Measurements from ENCODE around the gene TENT5C.

The TENT5C gene

DNA sequence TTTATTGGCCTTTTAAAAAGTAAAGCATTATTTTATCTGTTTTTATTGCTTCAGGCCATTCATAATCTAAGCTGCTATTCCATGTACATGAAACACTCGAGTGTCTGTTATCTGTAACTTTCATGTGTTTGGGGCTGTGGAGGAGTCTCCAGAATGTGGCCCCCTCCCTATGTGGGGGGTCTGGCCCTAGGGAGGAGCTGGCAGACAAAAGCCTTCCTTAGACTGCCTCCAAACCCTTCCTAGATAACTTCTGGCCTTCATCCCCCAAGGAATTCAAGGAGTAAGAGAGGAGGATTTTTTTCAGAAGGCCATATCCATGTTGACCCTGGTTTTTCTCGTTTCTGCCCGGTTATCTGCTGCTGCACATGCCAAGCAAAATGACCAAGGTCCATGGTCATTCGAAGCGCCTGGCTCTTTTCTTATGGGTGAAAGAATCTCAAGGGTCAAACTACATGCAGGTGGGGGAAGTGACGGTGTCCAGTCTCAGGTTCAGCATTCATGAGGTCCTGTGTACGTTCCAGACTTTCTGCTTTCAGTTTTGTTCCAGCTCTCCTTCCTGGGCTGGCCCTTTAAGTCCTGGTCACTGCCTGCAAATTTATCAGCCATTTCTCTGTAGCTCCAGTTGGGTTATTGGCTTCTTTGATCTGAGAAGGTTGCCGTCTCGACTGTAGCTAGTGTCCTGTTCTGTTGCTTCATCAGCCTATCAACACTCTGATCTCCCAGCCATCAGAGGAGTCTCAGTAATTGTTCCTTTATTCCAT, 8.3 kb downstream of the TENT5C start:
- peak; percentile 31 for DNase-seq

DNA sequence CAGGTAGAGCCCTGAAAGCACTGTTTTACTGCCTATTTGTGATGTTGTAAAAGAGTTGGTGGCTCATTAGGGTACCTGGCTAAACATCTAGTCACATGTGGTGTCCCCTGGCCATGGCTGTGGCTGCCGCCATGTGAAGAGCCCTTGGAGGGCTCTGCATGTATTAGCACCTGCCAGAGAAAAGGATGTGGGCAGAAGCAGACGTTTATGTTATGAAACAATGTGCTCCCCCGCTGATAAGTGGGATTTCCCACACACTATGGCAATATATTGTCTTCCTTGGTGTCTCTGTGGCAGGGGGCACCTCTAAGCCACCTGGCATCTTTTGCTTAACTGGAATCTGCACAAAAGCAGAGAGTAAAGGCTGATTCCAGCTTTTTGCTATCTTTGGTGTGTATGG, 9.6 kb downstream of the TENT5C start:
- peak; percentile 59 for DNase-seq

DNA sequence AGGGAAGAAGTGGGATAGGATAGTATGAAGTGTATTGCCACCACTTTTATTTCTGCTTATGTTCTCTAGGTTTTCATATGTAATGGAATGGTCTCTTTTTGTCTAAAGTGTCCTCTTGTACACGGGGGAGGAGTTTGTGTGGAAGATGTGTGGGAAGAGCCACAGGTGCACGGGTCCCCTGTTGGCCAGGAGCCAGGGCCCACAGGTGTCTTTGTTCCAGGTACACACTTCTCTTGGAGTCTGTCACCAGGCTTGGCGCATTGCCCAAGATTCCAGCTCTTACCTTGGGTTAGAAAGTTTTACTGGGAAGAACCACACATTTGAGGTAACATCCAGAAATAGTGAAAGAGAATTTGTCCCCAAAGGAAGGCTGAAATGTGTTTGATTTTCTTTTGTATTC, 10.5 kb downstream of the TENT5C start:
- DNase-seq: peak; percentile 72

DNA sequence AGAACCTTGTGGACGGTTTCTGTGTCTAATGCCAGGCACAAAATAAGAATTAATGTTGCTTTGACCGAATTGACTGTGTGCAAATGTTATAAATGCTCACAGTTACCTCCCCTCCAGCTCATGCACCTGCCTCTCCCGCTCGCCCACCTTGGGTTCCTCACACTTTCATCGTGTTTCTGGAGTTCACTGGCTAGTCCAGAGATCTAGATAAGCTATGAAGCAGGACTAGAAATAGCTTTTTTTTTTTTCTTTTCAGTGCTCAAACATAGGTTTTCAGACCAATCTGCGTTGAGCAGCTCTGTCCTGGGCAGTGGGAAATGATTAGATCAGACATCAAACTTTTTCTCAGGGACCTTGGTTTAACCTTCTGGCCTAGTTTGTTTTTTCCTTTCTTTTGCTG, 11.1 kb downstream of the TENT5C start:
- no peak for DNase-seq

DNA sequence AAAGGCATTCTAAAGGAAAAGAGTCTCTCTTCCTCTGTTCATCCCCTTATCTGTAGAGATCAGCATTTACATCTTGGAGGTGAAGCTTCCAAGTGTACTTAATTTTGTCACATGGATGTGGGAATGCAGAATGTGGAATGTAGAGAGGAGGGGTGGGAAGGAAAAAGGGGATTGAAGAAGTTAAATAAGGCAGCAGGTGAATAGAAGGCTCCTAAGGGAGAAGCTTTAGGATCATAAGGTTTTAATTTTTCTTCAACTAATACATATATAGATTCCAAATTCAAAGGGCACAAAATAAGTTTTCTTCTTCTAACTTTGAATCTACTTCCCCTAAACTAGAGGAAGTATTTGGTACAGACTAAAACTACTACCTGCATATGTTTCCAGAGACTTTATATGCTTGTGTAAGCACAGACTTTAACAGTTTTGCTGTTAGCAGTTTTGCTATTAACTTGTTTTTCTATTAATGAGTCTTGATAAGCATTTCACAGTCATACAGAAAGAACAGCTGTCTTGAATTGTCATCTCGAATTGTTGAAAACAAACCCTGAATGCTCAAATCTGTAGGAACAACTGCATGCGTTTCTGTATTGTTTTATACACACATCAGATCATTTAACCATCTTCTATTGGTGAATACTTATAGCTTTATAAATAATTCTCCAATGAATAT, 12.7 kb downstream of the TENT5C start:
- no peak for DNase-seq

DNA sequence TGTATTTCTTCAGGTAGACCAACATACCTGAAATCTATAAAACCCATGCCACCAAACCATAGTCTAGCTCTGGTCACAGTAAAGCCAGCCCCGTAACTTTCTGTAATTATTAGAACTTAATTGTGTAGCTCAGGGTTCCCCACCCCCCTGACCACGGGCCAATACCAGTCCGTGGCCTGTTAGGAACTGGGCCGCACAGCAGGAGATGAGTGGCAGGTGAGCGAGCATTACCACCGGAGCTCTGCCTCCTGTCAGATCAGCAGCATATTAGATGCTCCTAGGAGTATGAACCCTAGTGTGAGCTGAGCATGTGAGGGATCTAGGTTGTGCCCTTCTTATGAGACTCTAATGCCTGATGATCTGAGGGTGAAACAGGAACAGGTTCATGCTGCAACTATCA, 14.6 kb downstream of the TENT5C start:
- DNase-seq: peak; percentile 23

DNA sequence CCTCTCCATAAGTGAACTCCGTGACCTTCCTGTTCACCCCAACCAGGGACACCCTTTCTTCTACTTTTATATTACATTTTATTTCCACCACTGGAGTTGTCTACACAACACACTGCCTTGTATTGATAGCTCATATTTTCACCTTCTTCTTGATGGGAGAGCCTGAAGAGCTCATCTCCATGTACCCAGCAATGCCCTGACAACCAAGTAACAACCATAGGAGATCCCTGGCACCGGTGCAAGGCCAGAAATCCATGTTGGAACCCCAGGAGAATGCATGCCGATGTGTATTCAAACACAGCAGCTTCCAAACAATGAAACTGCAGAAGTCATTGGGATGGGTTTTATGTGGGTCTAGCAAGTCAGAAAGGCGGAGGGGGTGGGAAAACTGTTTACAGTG, 15.5 kb downstream of the TENT5C start:
- no peak for DNase-seq

DNA sequence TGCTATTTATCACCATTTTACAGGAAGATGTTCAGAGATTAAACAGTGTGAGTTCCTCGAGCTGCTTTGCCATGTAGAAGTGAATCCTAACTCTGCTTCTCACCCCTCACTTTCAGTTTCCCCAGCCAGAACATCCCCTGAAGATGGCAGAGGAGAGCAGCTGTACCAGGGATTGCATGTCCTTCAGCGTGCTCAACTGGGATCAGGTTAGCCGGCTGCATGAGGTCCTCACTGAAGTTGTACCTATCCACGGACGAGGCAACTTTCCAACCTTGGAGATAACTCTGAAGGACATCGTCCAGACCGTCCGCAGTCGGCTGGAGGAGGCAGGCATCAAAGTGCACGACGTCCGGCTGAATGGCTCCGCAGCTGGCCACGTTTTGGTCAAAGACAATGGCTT, 16.9 kb downstream of the TENT5C start:
- DNase-seq: no peak

DNA sequence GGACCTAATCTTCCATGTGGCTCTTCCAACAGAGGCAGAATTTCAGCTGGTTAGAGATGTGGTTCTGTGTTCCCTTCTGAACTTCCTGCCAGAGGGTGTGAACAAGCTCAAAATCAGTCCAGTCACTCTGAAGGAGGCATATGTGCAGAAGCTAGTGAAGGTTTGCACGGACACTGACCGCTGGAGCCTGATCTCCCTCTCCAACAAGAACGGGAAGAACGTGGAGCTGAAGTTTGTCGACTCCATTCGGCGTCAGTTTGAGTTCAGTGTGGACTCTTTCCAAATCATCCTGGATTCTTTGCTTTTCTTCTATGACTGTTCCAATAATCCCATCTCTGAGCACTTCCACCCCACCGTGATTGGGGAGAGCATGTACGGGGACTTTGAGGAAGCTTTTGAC, 17.3 kb downstream of the TENT5C start:
- DNase-seq: no peak

DNA sequence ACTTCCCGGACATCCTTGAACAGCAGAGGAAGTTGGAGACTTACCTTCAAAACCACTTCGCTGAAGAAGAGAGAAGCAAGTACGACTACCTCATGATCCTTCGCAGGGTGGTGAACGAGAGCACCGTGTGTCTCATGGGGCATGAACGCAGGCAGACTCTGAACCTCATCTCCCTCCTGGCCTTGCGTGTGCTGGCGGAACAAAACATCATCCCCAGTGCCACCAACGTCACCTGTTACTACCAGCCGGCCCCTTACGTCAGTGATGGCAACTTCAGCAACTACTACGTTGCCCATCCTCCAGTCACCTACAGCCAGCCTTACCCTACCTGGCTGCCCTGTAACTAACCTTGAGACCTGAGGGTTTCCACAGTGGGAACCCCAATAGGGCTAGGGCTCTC, 17.9 kb downstream of the TENT5C start:
- no peak for DNase-seq

DNA sequence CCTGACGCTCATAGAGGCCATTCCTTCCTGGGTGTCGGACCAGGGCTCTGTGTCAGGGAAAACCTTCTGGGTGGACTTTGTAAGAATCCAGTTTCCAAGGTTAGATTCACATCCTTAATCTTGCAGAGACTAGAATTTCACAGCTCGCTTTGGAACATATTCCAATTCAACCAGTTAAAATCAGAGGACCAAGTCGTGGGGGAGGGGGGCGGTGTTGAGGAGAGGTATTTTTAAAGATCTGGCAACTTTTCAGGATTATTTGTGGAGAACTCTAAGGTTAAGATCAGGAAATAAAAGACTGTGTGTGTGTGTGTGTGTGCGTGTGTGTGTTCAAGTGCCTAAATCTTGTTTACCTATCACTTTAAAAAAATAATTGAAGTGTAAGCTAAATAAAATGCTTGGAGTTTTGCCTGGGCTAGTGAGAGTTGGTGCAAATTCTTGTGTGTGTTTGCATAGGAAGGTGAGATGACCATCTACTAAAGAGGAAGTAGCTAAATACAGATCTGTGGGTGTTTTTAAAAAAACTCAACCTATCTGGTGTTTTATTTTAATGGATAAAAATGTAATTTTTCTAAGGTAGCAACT, 21.8 kb downstream of the TENT5C start:
- peak; percentile 80 for DNase-seq

DNA sequence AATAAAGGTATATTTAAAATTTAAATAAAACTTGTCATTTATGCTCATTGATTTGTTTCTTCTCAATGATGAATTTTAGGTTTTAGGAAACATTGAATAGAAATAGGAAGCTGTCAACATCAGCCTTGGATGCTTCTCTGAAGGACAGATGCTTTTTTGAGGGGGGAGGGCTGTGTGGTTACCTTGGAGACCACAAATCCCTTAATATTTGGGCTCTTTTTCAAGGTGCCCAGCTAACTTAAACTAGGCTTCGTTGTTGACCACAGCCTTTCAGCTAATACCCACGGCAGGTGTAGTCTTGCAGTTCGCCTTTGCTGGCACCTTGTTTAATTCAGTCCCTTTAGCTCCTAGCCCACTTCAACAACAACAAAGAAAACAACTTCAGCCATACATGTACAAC, 22.5 kb downstream of the TENT5C start:
- DNase-seq: peak; percentile 61

DNA sequence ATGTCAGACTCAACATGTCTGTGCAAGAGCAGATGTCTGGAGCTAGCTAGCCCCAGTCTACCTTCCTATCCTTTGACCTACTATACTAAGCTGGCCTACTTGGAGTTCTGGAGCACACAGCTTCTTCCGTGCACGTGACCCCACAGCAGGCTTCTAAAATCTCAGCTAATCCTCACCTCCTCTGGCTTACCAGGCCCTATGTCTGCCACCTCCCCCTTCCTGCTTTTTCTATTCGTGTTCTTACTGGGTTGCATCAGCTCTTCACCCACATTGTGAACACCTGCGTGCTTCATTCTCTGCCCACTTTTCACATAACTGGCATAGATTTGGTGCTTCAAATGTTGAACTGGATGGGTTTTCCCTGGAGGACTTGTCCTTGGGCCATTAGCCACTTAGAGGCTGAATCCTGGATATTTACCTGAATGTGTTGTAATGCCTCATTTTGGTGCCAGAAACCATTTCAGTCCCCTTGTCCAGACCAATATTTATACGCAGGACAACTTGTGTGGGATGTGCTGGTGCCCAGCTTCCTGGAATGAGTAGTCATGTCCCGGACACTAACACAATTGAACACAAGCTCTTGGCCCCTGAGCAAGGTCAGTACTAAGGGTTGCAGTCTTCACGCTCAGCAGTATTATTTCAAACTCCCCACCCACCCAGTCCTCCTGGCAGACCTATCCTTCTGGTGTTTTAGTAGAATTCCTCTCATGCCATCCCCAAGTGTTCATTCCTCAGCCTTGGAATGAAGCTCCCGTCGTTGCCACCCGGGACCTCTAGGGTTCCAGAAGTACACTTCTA, 24.0 kb downstream of the TENT5C start:
- DNase-seq: peak; percentile 84

DNA sequence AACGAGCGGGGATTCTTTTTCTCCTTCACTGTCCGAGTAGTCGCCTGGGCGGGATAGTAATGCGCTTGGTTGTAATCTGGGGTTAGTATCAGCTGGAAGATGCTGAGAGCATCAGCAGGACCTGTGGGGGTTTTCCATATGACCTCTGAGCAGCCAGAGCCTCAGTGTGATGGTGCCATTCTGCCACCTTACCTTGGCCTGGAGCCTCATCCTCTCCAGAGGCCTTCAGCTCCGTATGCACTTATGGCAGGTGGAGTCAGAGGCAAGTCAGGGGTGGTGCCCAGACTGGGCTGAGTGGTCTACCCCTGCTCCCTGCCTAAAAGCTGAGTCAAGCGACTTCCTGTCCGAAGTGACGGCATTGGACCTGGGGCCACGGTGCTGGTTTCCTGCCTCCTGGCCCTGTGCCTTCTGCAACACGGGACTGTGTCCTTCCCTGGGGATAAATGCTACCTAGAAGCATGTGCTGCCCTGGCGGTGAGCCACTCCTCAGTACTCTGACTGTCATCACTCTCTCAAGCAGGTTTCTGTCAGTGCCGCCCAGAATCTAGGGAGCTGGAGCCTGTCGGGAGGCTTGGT, 24.7 kb downstream of the TENT5C start:
- peak; percentile 78 for DNase-seq

DNA sequence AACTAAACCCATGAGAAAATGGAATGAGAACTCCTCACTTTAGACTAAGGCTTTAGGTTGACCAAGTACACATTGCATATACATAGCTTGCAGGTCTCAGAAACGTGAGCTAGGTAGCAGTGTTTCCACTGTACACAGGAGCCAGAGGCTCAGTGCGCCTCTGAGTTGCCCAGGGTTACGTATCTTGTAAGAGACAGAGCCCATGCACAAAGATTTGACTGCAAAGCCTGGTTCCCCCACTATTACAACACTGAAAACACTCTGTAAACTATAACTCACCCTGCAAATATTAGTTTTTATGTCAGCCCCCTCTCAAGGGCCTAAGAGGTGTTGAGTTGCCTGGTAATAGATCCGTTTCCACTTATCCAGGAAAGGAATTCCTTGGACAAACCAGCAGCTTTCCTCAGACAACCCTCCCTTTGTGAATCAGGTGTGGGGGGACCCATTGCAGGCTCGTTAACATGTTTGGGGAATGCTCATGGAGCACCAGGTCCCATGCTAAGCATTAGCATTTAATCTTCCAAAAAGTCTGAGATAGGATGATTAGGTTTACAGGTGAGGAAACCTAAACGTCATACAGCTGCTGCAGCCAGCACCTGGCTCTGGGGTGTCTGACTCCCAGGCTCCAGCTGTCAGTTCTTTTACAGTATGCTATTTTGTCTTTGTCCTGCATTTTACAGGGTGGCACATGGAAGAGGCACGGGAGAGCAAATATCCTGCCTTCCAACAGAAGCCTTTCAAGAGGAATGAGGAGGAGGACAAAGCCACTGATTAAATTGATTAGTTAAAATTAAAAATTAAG, 25.7 kb downstream of the TENT5C start:
- DNase-seq: peak; percentile 70

DNA sequence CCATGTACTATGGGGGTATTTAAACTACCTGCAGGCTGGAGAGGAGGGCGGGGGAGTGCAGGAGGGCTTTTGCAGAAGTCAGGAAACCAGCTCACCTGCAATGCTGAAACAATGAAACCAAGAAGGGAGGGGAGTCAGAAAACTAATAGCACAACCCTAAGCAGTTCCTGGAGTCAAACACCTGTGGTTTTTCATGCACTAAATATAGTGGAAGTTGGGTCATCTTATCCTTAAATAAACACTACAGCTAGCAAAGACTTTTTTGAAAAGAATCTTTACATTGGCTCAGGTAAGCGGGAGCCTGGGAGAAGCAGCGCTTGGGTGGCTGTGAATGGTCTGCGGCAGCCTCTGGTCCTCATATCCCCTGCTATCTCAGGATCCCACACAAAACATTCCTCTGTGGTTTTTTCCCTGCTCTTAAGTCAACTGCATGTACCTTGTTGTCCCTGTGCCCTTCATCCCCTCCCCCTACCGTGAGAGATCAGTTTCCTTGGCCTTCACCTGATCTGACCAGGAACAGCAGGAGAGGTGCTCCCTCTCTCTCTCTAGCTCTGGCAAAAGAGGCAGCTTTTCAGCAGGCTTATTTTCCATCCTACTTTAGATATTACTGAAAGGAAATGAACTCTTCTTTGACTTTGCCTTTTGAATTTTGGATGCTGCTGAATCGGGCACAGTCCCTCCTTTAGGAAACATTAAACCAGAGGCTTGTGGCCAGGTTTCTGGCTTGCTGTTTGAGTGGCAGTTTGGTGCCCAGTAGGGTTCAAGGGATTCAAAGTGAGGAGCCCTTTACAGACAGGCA, 26.6 kb downstream of the TENT5C start:
- DNase-seq: peak; percentile 82

DNA sequence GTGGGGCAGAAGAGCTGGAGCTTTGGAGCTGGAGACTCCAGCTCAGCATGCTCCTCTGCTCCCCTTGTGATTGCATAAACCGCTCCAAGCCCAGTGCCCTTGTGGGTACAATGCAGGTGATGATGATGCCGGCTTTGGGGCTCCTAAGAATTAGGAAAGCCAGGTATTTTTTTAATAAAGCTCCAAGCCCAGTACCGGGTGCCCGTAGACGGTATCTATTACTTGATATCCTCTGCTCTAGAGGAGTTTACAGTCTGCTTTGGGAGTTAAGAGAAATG, 27.2 kb downstream of the TENT5C start:
- no peak for DNase-seq

DNA sequence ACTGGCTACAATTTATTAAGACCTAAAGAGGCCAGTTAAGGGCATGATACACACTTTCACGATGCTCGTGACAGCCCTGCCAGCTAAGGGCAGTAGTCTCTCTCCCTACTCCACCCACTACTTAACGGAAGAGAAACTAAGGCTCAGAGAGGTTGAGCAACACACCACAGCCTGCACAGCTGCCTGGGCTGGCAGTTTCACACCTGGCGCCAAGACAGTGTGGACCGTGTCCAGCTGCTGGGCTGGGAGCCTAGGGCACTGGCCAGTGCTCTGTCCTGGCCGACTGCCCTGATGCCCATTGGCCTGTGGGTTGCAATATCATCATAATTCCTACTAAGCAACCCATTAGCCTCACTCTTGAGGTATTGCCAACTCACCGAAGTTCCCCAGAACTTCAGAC, 27.6 kb downstream of the TENT5C start:
- DNase-seq: peak; percentile 75

DNA sequence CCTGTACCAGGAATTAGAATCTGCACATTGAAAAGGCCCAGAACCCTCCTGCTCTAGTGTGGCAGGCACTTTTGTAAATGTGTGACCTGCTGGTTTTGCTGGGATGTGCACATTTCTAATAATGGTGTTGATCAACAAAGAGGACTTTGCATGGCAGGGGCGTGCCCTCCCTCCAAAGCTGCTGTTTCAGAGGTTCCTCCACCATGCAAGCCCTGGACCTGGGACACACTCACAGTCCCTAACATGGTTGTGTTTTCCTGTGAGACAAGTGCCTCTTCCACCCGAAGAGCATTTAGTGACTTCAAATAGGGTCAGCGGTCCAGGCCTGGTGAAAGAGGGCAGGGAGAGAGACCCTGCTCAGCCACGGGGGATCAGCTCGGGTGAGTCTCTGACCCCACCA, 28.1 kb downstream of the TENT5C start:
- DNase-seq: peak; percentile 87

DNA sequence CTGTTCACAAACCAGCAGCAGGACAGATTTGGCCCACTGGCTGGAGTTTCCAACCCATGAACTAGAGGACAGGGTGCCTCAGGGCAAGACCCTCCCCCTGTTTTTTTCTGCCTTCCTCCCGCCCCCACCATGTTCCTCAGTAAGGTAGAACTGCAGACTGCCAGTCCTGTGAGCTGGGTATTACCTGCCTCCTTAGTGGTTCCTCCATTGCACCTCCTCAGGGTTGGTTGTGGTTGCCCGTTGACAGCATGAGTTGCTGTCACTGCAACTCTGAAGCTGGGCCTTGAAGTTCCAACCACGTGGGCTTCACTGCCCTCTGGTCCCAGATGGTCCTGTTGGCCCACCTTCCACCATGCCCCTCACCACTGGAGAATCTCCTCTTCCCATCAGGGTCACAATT, 28.8 kb downstream of the TENT5C start:
- peak; percentile 76 for DNase-seq

DNA sequence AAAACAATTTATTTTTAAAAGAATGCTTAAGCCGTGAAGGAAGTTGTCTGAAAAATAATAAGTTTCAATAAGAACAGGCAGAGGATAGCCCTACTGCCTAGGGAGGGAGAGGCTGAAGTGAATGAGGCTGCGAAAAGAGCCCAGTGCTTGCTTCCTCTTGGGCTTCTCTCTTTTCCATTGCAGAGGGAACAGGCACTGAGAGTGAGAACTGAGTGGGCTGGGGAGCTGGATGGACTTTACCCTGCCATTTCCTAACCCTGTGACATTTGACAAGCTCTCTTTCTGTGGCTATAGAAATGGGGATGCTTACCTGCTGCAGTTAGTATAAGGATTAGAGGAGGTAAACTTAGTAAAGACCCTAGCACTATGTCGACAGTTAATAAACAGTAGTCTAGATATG, 30.0 kb downstream of the TENT5C start:
- DNase-seq: peak; percentile 26

Measured in RPMI8226 (cell line).